GM19193 (cell line): ENCODE data around the gene GTF3C5.
A peak's percentile ranks its signal among the peaks of the same experiment; 100 is the strongest.

Experiments used
- POLR2A ChIP-seq: IDR thresholded peaks from 4 replicates; pipeline ENCODE4 v1.6.1; 2011; ENCODE audit not compliant: insufficient read depth, insufficient read length; ENCODE audit errors: extremely low read depth

The GTF3C5 gene

GRCh38 chr9:133030317-133031129 is at the start of gene GTF3C5:
Gene GTF3C5, plus strand, starts transcription at chr9:133030997. Its CDS starts 15 bp downstream, at chr9:133031012.
- peak; percentile 85 for TF ChIP-seq POLR2A

GRCh38 chr9:132982458-132982857 is 48.3 kb upstream of the GTF3C5 start:
- peak; percentile 54 for TF ChIP-seq POLR2A

GRCh38 chr9:132983491-132984201 is 47.2 kb upstream of the GTF3C5 start:
- no peak for TF ChIP-seq POLR2A

GRCh38 chr9:132984202-132985070 is 46.4 kb upstream of the GTF3C5 start:
- TF ChIP-seq POLR2A = no peak

GRCh38 chr9:132985071-132985350 is 45.8 kb upstream of the GTF3C5 start:
- TF ChIP-seq POLR2A = no peak

GRCh38 chr9:132985489-132985888 is 45.3 kb upstream of the GTF3C5 start:
- TF ChIP-seq POLR2A = no peak

GRCh38 chr9:132986114-132986513 is 44.7 kb upstream of the GTF3C5 start:
- TF ChIP-seq POLR2A = no peak

GRCh38 chr9:132986640-132987620 is 43.9 kb upstream of the GTF3C5 start:
- no peak for TF ChIP-seq POLR2A

GRCh38 chr9:132988244-132989013 is 42.4 kb upstream of the GTF3C5 start:
- no peak for TF ChIP-seq POLR2A

- TF ChIP-seq POLR2A = no peak
Measured at GRCh38 chr9:132989014-132989310, 41.8 kb upstream of the GTF3C5 start.

- no peak for TF ChIP-seq POLR2A
Measured at GRCh38 chr9:132989414-132989996, 41.3 kb upstream of the GTF3C5 start.

- no peak for TF ChIP-seq POLR2A
Measured at GRCh38 chr9:132990781-132991180, 40.0 kb upstream of the GTF3C5 start.
